Epithelial cell of proximal tubule (primary cell): ENCODE results near the gene MCOLN2. TPM values are rescaled to one million over a fixed set of nuclear protein-coding genes. Genes with fewer than 3 reads are reported as not detected.

Experiments used
- DNase-seq: peaks from one replicate; pipeline ENCODE4 v3.0.0-alpha.2; 2011; ENCODE audit warnings: low read depth
- H3K4me3 ChIP-seq: 2 replicates; pipeline ENCODE4 v1.5.1; 2011; ENCODE audit warnings: low read depth, mild to moderate bottlenecking, low read length
- CTCF ChIP-seq: conservative IDR thresholded peaks from 2 replicates; pipeline ENCODE4 v1.5.1; 2012; ENCODE audit warnings: low read depth, mild to moderate bottlenecking, low read length
- total RNA-seq: library from RNA; depleted of rRNA; stranded (reverse); fragments of >200 nt; gene quantifications from 2 replicates; pipeline ENCODE4 v1.2.3, GENCODE V29; 2015

MCOLN2 gene
- total RNA-seq, 1 donor from 2014 or later: 3.5 TPM

GRCh38 chr1:84899969-84900368 is 96.9 kb downstream of the MCOLN2 start:
- no peak for DNase-seq
- TF ChIP-seq CTCF: no peak

GRCh38 chr1:84896279-84896678 is 100.6 kb downstream of the MCOLN2 start:
- DNase-seq: no peak
- no peak overlapping the region for H3K4me3 ChIP-seq
- TF ChIP-seq CTCF: no peak

More at GRCh38 chr1:84899969-84900368, 96.9 kb downstream of the MCOLN2 start:
- H3K4me3 ChIP-seq: no peak overlapping the region

- DNase-seq: no peak
- H3K4me3 ChIP-seq: peak within 1 kb of the TSS; percentile 35
- no peak for TF ChIP-seq CTCF
Observed at GRCh38 chr1:84892705-84893618, 104.0 kb downstream of the MCOLN2 start, which contains the start of gene LPAR3. Gene LPAR3 (minus strand): TSS chr1:84893206. CDS start chr1:84866120, 27,086 bp downstream.

GRCh38 chr1:84890566-84890965 is 106.3 kb downstream of the MCOLN2 start:
- no peak overlapping the region for H3K4me3 ChIP-seq
- DNase-seq: no peak
- no peak for TF ChIP-seq CTCF

- no peak overlapping the region for H3K4me3 ChIP-seq
- DNase-seq: no peak
- no peak for TF ChIP-seq CTCF
Observed at GRCh38 chr1:84889437-84889836, 107.5 kb downstream of the MCOLN2 start.

- H3K4me3 ChIP-seq: no peak overlapping the region
Observed at GRCh38 chr1:84888753-84889152, 108.2 kb downstream of the MCOLN2 start.

More at GRCh38 chr1:84888753-84889152, 108.2 kb downstream of the MCOLN2 start:
- TF ChIP-seq CTCF: no peak
- DNase-seq: no peak
